ENCODE results near the gene MIOX. TPM values are rescaled to one million over a fixed set of nuclear protein-coding genes. Genes with fewer than 3 reads are reported as not detected.
A peak's percentile ranks its signal among the peaks of the same experiment; 100 is the strongest.

Gene MIOX
- total RNA-seq, 2 experiments from 2014 or later, result 0.32 to 0.44 TPM

- H3K36me3 Mint-ChIP-seq (ENCODE audit: low read depth), result peaks cover 32% of the 10 kb centered on the region
- peak; percentile 52 for DNase-seq
- H3K4me3 Mint-ChIP-seq, result no peak overlapping the region
- intact Hi-C loops (cut with DNase I, micrococcal nuclease), result loop anchor here in 1 of 2 experiments (10.0 kb wide), 1 partner anchor 48 kb away; the partner anchor contains the start of genes LMF2 and NCAPH2
- no peaks in the 10 kb centered on the region for H3K9me3 Mint-ChIP-seq (ENCODE audit: low read depth)
- H3K27me3 Mint-ChIP-seq, result no peaks in the 10 kb centered on the region
- peak; percentile 57 for ATAC-seq
- peaks cover 11% of the 10 kb centered on the region for H3K4me1 Mint-ChIP-seq
- POLR2A ChIA-PET, result interaction anchor here (0.9 kb wide), 1 partner anchor 83 kb away, joined by 3 read pairs; no protein-coding TSS in a partner anchor
- no peak overlapping the region for H3K27ac Mint-ChIP-seq
- CTCF ChIA-PET, result interaction anchor here (0.6 to 1.7 kb wide), 3 partner anchors 12 to 86 kb away, joined by 3 to 4 read pairs (median 3); partner anchors contain the start of gene SCO2
Measured at GRCh38 chr22:50456466-50457234, 30.0 kb upstream of the MIOX start.

GRCh38 chr22:50459016-50459415 lies 27.6 kb upstream of the MIOX start:
- peaks cover 37% of the 10 kb centered on the region for H3K36me3 Mint-ChIP-seq (ENCODE audit: low read depth)

GRCh38 chr22:50459496-50460140 lies 27.0 kb upstream of the MIOX start:
- ATAC-seq (no peak), DNase-seq (no peak)
- peaks cover 38% of the 10 kb centered on the region for H3K36me3 Mint-ChIP-seq (ENCODE audit: low read depth)
- intact Hi-C loops (cut with DNase I, micrococcal nuclease), result loop anchor here in 1 of 2 experiments (10.0 kb wide), 1 partner anchor 45 kb away; the partner anchor contains the start of genes LMF2 and NCAPH2
- CTCF ChIA-PET, result no interaction called here
- no peaks in the 10 kb centered on the region for H3K9me3 Mint-ChIP-seq (ENCODE audit: low read depth)
- H3K27ac Mint-ChIP-seq, result no peak overlapping the region
- POLR2A ChIA-PET, result no interaction called here
- H3K4me3 Mint-ChIP-seq, result no peak overlapping the region
- no peaks in the 10 kb centered on the region for H3K27me3 Mint-ChIP-seq
- H3K4me1 Mint-ChIP-seq, result no peaks in the 10 kb centered on the region

More at GRCh38 chr22:50459016-50459415, 27.6 kb upstream of the MIOX start:
- Mint-ChIP-seq H3K9me3 (ENCODE audit: low read depth) (no peaks in the 10 kb centered on the region), H3K4me1 (peaks cover 2% of the 10 kb centered on the region), H3K4me3 (no peak overlapping the region), H3K27me3 (no peaks in the 10 kb centered on the region), H3K27ac (no peak overlapping the region)
- CTCF ChIA-PET, result no interaction called here
- DNase-seq (no peak), ATAC-seq (no peak)
- POLR2A ChIA-PET, result no interaction called here
- intact Hi-C loops (cut with DNase I, micrococcal nuclease), result loop anchor here in 1 of 2 experiments (10.0 kb wide), 1 partner anchor 46 kb away; the partner anchor contains the start of genes LMF2 and NCAPH2

- no peak for DNase-seq
- Mint-ChIP-seq H3K4me3 (no peak overlapping the region), H3K36me3 (ENCODE audit: low read depth) (peaks cover 35% of the 10 kb centered on the region), H3K27ac (no peak overlapping the region), H3K9me3 (ENCODE audit: low read depth) (no peaks in the 10 kb centered on the region), H3K4me1 (no peaks in the 10 kb centered on the region), H3K27me3 (no peaks in the 10 kb centered on the region)
- CTCF ChIA-PET, result no interaction called here
- intact Hi-C loops (cut with DNase I, micrococcal nuclease), result no loop called here
- POLR2A ChIA-PET, result no interaction called here
- no peak for ATAC-seq
Measured at GRCh38 chr22:50460938-50461337, 25.7 kb upstream of the MIOX start.

- no peak for ATAC-seq
- intact Hi-C loops (cut with DNase I, micrococcal nuclease), result no loop called here
- ChIA-PET CTCF (no interaction called here), POLR2A (no interaction called here)
- Mint-ChIP-seq H3K27me3 (no peaks in the 10 kb centered on the region), H3K9me3 (ENCODE audit: low read depth) (no peaks in the 10 kb centered on the region), H3K4me3 (no peak overlapping the region), H3K36me3 (ENCODE audit: low read depth) (peaks cover 41% of the 10 kb centered on the region), H3K4me1 (no peaks in the 10 kb centered on the region), H3K27ac (no peak overlapping the region)
- no peak for DNase-seq
Measured at GRCh38 chr22:50461536-50461935, 25.1 kb upstream of the MIOX start.

- no peaks in the 10 kb centered on the region for H3K27me3 Mint-ChIP-seq
- ATAC-seq (no peak), DNase-seq (no peak)
- H3K27ac Mint-ChIP-seq, result no peak overlapping the region
- intact Hi-C loops (cut with DNase I, micrococcal nuclease), result no loop called here
- ChIA-PET CTCF (no interaction called here), POLR2A (no interaction called here)
- no peaks in the 10 kb centered on the region for H3K4me1 Mint-ChIP-seq
- H3K4me3 Mint-ChIP-seq, result no peak overlapping the region
- H3K9me3 Mint-ChIP-seq (ENCODE audit: low read depth), result no peaks in the 10 kb centered on the region
- H3K36me3 Mint-ChIP-seq (ENCODE audit: low read depth), result peaks cover 45% of the 10 kb centered on the region
Measured at GRCh38 chr22:50461979-50462540, 24.6 kb upstream of the MIOX start.

- POLR2A ChIA-PET, result no interaction called here
- no peaks in the 10 kb centered on the region for H3K9me3 Mint-ChIP-seq (ENCODE audit: low read depth)
- H3K4me1 Mint-ChIP-seq, result no peaks in the 10 kb centered on the region
- intact Hi-C loops (cut with DNase I, micrococcal nuclease), result no loop called here
- DNase-seq (no peak), ATAC-seq (no peak)
- no peaks in the 10 kb centered on the region for H3K27me3 Mint-ChIP-seq
- peaks cover 40% of the 10 kb centered on the region for H3K36me3 Mint-ChIP-seq (ENCODE audit: low read depth)
- H3K27ac Mint-ChIP-seq, result no peak overlapping the region
- no peak overlapping the region for H3K4me3 Mint-ChIP-seq
- CTCF ChIA-PET, result interaction anchor here (1.1 kb wide), 1 partner anchor 35 kb away, joined by 5 read pairs; no protein-coding TSS in a partner anchor
Measured at GRCh38 chr22:50463188-50463900, 23.3 kb upstream of the MIOX start.

GRCh38 chr22:50464451-50464850 lies 22.2 kb upstream of the MIOX start:
- ChIA-PET CTCF (no interaction called here), POLR2A (no interaction called here)
- intact Hi-C loops (cut with DNase I, micrococcal nuclease), result no loop called here
- no peak overlapping the region for H3K4me3 Mint-ChIP-seq
- H3K4me1 Mint-ChIP-seq, result peaks cover 10% of the 10 kb centered on the region
- no peaks in the 10 kb centered on the region for H3K27me3 Mint-ChIP-seq
- peaks cover 39% of the 10 kb centered on the region for H3K36me3 Mint-ChIP-seq (ENCODE audit: low read depth)
- ATAC-seq (no peak), DNase-seq (no peak)
- H3K27ac Mint-ChIP-seq, result no peak overlapping the region
- no peaks in the 10 kb centered on the region for H3K9me3 Mint-ChIP-seq (ENCODE audit: low read depth)

GRCh38 chr22:50465066-50465930 lies 21.4 kb upstream of the MIOX start:
- POLR2A ChIA-PET, result no interaction called here
- intact Hi-C loops (cut with DNase I, micrococcal nuclease), result no loop called here
- H3K27ac Mint-ChIP-seq, result no peak overlapping the region

GRCh38 chr22:50467341-50467740 lies 19.3 kb upstream of the MIOX start:
- Mint-ChIP-seq H3K27me3 (no peaks in the 10 kb centered on the region), H3K4me3 (no peak overlapping the region), H3K36me3 (ENCODE audit: low read depth) (peaks cover 26% of the 10 kb centered on the region), H3K4me1 (peaks cover 36% of the 10 kb centered on the region), H3K27ac (no peak overlapping the region), H3K9me3 (ENCODE audit: low read depth) (no peaks in the 10 kb centered on the region)
- ChIA-PET POLR2A (no interaction called here), CTCF (interaction anchor here (0.6 kb wide), 2 partner anchors 13 to 58 kb away, joined by 3 to 4 read pairs; partner anchors contain the start of gene SCO2)
- intact Hi-C loops (cut with DNase I, micrococcal nuclease), result no loop called here
- no peak for DNase-seq
- no peak for ATAC-seq

More at GRCh38 chr22:50465066-50465930, 21.4 kb upstream of the MIOX start:
- CTCF ChIA-PET, result no interaction called here
- H3K9me3 Mint-ChIP-seq (ENCODE audit: low read depth), result no peaks in the 10 kb centered on the region
- no peak for DNase-seq
- no peak overlapping the region for H3K4me3 Mint-ChIP-seq
- peaks cover 36% of the 10 kb centered on the region for H3K36me3 Mint-ChIP-seq (ENCODE audit: low read depth)
- peaks cover 16% of the 10 kb centered on the region for H3K4me1 Mint-ChIP-seq
- H3K27me3 Mint-ChIP-seq, result no peaks in the 10 kb centered on the region
- ATAC-seq, result no peak
